Measurements from ENCODE around the gene PHOSPHO2. TPM values are rescaled to one million over a fixed set of nuclear protein-coding genes. Genes with fewer than 3 reads are reported as not detected.

PHOSPHO2 gene, protein sequence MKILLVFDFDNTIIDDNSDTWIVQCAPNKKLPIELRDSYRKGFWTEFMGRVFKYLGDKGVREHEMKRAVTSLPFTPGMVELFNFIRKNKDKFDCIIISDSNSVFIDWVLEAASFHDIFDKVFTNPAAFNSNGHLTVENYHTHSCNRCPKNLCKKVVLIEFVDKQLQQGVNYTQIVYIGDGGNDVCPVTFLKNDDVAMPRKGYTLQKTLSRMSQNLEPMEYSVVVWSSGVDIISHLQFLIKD
- total RNA-seq: 1.1 and 1.3 TPM in 2 replicates

DNA sequence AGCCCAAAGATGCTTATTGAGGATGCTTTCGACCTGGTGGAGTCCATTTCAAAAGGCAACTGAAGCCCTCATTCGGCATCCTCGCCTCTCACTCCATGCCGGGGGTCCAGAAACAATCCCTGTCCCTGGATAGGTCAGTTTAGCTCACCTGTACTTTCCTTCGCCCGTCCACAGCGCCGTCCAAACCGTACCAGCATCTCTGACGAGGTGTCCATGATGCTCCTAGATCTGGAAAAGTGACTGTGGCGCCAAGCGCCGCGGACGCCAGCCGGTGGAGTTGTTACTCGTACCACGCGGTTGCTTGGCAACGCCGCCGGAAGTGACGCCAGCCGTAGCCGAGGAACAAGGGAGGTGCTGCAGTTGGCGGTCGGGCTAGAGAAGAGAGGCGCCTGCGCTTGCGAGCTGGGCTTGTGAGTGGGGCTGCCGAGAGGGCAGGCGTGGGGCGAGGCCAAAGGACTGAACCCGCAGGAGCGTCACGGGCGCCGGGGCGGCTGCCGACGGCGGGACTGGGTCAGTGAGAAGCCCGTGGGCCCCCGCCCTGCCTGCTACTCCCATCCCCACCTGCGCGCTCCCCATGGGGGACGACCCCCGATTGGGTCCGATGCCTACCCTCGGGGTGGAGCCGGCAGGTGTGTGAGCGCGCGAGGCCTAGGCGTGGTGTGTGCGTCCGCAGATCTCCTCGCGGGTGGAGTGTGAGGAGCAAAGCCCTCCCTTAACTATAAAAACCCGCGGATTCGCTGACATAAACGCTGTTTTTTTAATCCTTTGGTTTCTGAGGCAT lies at the start of gene PHOSPHO2, which contains the start of gene CFAP210:
Gene PHOSPHO2, plus strand, starts transcription at position 357 of the 781 bp plus-strand sequence. CDS start 6,503 bp downstream, outside the sequence.
Gene CFAP210, minus strand, starts transcription at position 293 of the 781 bp plus-strand sequence. Its CDS starts 78 bp downstream, at position 215.

Small RNAs within 50 kb of the gene (small RNA-seq; reads per million reads assigned to genes)
- not detected for gene RF00432 (ENCODE audit: low replicate concordance)

Other genes with a start within 250 kb of the PHOSPHO2 start
- 4.8 and 9.3 TPM in 2 replicates for gene BBS5, start 215.0 kb upstream of the PHOSPHO2 start, total RNA-seq
- 0.14 and 0.22 TPM in 2 replicates for gene KLHL41, start 184.8 kb upstream of the PHOSPHO2 start, total RNA-seq
- gene FASTKD1, start 120.6 kb upstream of the PHOSPHO2 start, total RNA-seq: 6.3 and 22.8 TPM in 2 replicates
- 15.3 and 23.3 TPM in 2 replicates for gene PPIG, start 110.1 kb upstream of the PHOSPHO2 start, total RNA-seq
- gene CFAP210, start 64 bp upstream of the PHOSPHO2 start, total RNA-seq: not detected in 2 replicates
- under 0.01 and 0.57 TPM in 2 replicates for gene KLHL23, start 39.4 kb downstream of the PHOSPHO2 start, total RNA-seq
- gene SSB, start 104.4 kb downstream of the PHOSPHO2 start, total RNA-seq: 59.5 and 73.0 TPM in 2 replicates
- 26.8 and 30.6 TPM in 2 replicates for gene METTL5, start 130.4 kb downstream of the PHOSPHO2 start, total RNA-seq
- 14.7 and 44.4 TPM in 2 replicates for gene UBR3, start 133.0 kb downstream of the PHOSPHO2 start, total RNA-seq